ENCODE data around the gene OR2T6. TPM values are rescaled to one million over a fixed set of nuclear protein-coding genes. Genes with fewer than 3 reads are reported as not detected.
"Not testable (repeated sequence)": the region's sequence is repeated elsewhere in the genome, so short reads cannot be mapped to it uniquely, and the experiment has no call there.

Gene OR2T6
- total and polyA plus RNA-seq, 11 donors = not detected

GRCh38 chr1:248438668-248439067 lies 63.1 kb downstream of the OR2T6 start:
- H3K27ac ChIP-seq; intact Hi-C loops (cut with DNase I); H3K9me3 ChIP-seq; ATAC-seq; H3K4me1 ChIP-seq; H3K4me3 ChIP-seq; H3K27me3 ChIP-seq; H3K36me3 ChIP-seq; DNase-seq: not testable (repeated sequence)
- WGBS, 4 donors = 20 to 53% (median 27%) methylated on average over 1 of the region's 1 CpG

- intact Hi-C loops (cut with DNase I) = not testable (repeated sequence)
These were observed 63.7 kb downstream of the OR2T6 start for GRCh38 chr1:248439283-248439682.

More at GRCh38 chr1:248439283-248439682, 63.7 kb downstream of the OR2T6 start:
- not testable (repeated sequence) for H3K36me3 ChIP-seq, H3K27ac ChIP-seq, DNase-seq, ATAC-seq, H3K4me3 ChIP-seq, H3K27me3 ChIP-seq, H3K9me3 ChIP-seq, H3K4me1 ChIP-seq
- WGBS, 4 donors = 51 to 67% (median 60%) methylated on average over 5 of the region's 5 CpGs

Other genes with a start within 250 kb of the OR2T6 start
- gene OR2M5, start 230.6 kb upstream of the OR2T6 start, total RNA-seq = not detected
- gene OR2M5, start 230.6 kb upstream of the OR2T6 start, polyA plus RNA-seq = not detected
- not detected for gene OR2M2, start 200.9 kb upstream of the OR2T6 start, total RNA-seq
- not detected for gene OR2M2, start 200.9 kb upstream of the OR2T6 start, polyA plus RNA-seq
- not detected for gene OR2M3, start 178.5 kb upstream of the OR2T6 start, total RNA-seq
- not detected for gene OR2M3, start 178.5 kb upstream of the OR2T6 start, polyA plus RNA-seq
- gene OR2M4, start 144.3 kb upstream of the OR2T6 start, total RNA-seq = not detected
- gene OR2M4, start 144.3 kb upstream of the OR2T6 start, polyA plus RNA-seq = not detected
- gene OR2T33, start 97.8 kb upstream of the OR2T6 start, total RNA-seq = not detected
- gene OR2T33, start 97.8 kb upstream of the OR2T6 start, polyA plus RNA-seq = not detected
- gene OR2T12, start 72.3 kb upstream of the OR2T6 start, total RNA-seq = not detected
- gene OR2T12, start 72.3 kb upstream of the OR2T6 start, polyA plus RNA-seq = not detected
- gene OR2M7, start 51.2 kb upstream of the OR2T6 start, total RNA-seq = not detected
- not detected for gene OR2M7, start 51.2 kb upstream of the OR2T6 start, polyA plus RNA-seq
- not detected for gene OR14C36, start 27.0 kb upstream of the OR2T6 start, total RNA-seq
- gene OR14C36, start 27.0 kb upstream of the OR2T6 start, polyA plus RNA-seq = not detected
- gene OR2T4, start 14.1 kb upstream of the OR2T6 start, total RNA-seq = not detected
- not detected for gene OR2T4, start 14.1 kb upstream of the OR2T6 start, polyA plus RNA-seq
- not detected for gene OR2T1, start 27.3 kb downstream of the OR2T6 start, total RNA-seq
- gene OR2T1, start 27.3 kb downstream of the OR2T6 start, polyA plus RNA-seq = not detected
- gene OR2T2, start 69.9 kb downstream of the OR2T6 start, total RNA-seq = not detected
- gene OR2T2, start 69.9 kb downstream of the OR2T6 start, polyA plus RNA-seq = not detected
- gene OR2T3, start 97.6 kb downstream of the OR2T6 start, total RNA-seq = not detected
- not detected for gene OR2T3, start 97.6 kb downstream of the OR2T6 start, polyA plus RNA-seq
- not detected for gene OR2T5, start 112.8 kb downstream of the OR2T6 start, total RNA-seq
- gene OR2T5, start 112.8 kb downstream of the OR2T6 start, polyA plus RNA-seq = not detected
- not detected for gene OR2G6, start 132.3 kb downstream of the OR2T6 start, total RNA-seq
- not detected for gene OR2G6, start 132.3 kb downstream of the OR2T6 start, polyA plus RNA-seq
- not detected for gene OR2T29, start 187.0 kb downstream of the OR2T6 start, total RNA-seq
- gene OR2T29, start 187.0 kb downstream of the OR2T6 start, polyA plus RNA-seq = not detected
- not detected for gene OR2T34, start 199.0 kb downstream of the OR2T6 start, total RNA-seq
- not detected for gene OR2T34, start 199.0 kb downstream of the OR2T6 start, polyA plus RNA-seq
- gene OR2T10, start 222.0 kb downstream of the OR2T6 start, total RNA-seq = not detected
- not detected for gene OR2T10, start 222.0 kb downstream of the OR2T6 start, polyA plus RNA-seq